GM12872 (cell line): Measurements from ENCODE around the gene ABCB1.

Experiments used
- TF ChIP-seq, protein P1 (sequence below): IDR thresholded peaks from 3 replicates; pipeline ENCODE4 v1.5.1; 2011; ENCODE audit warnings: low read depth, mild to moderate bottlenecking, low read length, moderate library complexity; ENCODE audit not compliant: insufficient read depth

Gene ABCB1

DNA sequence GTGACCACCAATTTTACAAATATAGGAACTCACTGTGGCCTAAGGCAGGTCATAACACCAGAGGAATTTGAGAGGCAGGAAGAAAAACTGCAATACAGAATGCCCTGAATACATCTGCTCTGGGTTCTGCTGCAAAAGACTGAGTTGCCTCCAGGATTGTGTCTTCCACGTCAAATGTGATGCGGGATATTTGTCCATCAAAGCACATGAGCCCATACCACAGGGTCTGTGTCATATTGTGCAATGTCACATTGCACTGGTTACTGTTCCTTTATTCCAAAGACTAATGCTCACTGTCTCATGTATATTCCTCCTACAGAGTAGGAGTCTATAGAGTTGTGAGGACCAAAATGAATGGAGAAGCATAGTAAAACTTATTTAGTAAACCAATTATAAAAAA is 66.6 kb downstream of the ABCB1 start:
- TF ChIP-seq, protein P1, sequence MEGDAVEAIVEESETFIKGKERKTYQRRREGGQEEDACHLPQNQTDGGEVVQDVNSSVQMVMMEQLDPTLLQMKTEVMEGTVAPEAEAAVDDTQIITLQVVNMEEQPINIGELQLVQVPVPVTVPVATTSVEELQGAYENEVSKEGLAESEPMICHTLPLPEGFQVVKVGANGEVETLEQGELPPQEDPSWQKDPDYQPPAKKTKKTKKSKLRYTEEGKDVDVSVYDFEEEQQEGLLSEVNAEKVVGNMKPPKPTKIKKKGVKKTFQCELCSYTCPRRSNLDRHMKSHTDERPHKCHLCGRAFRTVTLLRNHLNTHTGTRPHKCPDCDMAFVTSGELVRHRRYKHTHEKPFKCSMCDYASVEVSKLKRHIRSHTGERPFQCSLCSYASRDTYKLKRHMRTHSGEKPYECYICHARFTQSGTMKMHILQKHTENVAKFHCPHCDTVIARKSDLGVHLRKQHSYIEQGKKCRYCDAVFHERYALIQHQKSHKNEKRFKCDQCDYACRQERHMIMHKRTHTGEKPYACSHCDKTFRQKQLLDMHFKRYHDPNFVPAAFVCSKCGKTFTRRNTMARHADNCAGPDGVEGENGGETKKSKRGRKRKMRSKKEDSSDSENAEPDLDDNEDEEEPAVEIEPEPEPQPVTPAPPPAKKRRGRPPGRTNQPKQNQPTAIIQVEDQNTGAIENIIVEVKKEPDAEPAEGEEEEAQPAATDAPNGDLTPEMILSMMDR: no peak

DNA sequence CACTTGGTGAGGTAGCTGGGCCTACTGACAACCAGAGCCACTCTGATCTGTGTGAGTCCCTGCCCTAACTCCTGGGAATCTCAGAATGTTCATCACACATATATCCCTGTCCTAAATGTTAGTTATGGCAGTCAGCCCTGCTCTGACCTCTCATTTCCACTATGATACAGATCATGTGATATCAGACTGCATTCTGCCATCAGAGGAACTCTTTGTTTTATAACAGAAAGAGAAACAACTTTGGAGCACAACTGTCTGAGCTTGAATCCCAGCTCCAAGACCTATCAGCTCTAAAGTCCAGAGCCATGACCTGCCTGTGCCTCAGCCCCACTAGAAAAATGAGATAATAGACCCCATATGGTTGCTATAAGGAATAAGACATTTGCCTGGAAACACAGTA is 70.6 kb downstream of the ABCB1 start:
- TF ChIP-seq, protein P1: no peak

DNA sequence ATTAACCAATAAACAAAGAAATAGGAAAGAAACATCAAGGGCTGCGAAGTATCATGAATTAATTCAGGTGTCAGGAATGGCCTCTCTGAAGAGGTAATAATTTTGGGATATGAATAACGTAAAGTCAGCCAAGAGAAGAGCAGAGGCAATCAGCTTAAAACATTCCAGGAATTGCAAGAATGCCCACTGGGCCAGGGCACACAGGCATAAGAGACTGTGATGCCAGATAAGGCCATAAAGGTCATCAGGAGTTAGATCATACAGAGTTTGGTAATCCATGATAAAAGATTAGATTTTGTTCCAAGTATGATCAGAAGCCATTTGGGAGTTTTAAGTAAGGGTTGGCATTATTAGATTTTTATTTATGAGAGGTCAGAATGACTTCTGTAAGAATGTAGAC is 72.0 kb downstream of the ABCB1 start:
- TF ChIP-seq, protein P1: no peak

DNA sequence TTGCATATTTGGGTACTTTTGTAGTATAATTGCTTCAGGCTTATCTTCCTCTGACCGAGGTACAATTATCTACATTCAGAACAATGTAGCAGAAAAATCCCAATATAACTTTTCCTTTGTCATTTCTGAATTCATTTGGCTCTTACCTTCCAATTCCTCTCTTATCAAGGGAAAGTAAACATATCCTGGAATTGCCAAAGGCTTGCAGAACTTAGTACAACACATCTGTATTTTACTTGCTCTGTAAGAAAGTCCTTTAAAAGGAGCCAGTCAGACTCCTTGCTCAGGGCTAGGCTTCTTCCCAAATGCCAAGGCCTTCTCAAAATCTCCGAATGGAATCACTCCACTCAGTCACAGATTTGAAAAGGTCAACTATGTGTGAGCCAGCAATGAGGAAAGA is 81.9 kb downstream of the ABCB1 start:
- TF ChIP-seq, protein P1: no peak

DNA sequence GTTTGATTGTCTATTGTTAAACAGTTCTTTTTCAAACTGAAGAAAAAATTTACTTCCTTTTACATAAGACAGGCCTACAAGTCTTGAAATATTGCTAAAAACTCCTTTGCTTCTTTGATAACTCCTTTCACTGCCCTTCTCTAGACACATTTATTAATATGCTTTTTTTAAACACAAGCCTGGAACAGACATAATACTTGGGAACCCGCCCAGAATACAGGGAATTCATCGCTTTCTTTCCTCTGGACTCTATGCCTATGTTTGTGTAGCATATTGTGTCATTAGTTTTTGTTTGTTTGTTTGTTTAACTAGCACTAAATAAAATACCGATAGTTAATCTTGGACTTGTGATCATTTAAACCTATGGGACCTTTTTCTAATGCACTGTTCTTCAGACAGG is 82.8 kb downstream of the ABCB1 start:
- TF ChIP-seq, protein P1: no peak

DNA sequence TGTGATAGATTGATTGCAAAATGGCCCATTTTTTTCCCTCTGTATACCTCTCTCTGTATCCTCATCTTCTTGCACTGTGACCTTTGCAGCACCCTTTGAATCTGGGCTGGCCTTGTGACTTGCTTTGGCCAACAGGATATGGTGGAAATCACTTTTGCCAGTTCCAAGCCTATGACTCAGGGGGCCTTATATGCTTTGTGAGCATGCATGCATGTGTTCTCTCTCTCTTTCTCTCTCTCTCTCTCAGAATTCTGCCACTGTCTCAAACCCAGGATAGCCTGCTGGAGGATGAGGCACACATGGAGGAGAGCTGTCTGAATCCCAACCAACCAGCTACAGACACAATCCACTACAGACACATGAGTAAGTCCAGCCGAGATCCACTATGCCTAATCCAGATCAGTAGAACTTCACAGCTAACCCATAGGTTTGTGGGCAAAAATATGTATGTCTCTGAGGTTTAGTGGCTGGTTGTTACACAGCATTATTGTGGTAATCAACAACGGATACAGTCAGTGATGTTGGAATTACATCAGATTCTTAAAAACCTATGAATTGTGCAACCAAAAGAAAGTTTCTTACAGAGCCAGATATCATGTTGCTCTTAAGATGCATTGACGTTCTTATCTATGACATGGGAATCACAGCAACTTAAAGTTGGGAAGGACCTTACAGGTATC is 83.4 kb downstream of the ABCB1 start:
- TF ChIP-seq, protein P1: no peak

DNA sequence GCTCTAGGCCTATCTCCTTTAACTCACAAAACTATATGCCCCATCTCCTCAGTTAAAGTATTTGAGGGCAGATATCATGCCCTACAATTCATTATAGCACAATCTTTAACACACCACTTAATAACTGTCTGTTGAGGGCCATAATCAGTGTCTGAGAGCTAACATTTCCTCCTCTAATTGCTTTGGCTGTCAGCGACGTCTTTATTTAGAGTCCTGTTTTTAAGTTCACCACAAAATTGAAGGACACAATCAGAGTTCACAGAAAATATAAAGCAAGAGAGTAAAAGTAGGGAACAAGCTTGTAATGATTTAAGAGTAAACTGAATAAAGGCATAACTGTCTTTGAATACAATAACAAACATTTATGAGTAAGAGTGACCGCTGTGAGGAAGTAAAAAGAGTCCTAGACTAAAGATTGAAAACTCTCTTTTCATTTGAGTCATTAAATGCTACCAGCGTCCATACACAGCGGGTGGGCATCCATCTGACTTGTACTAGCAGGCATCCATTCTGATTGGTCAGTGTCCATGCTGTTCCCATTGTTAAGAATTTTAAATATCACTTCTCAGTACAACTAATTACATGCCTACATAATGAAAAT is 86.8 kb downstream of the ABCB1 start:
- TF ChIP-seq, protein P1: no peak
